ENCODE results near the gene NBPF11. TPM values are rescaled to one million over a fixed set of nuclear protein-coding genes. Genes with fewer than 3 reads are reported as not detected.
"Not testable (repeated sequence)": the region's sequence is repeated elsewhere in the genome, so short reads cannot be mapped to it uniquely, and the experiment has no call there.

The NBPF11 gene
- total RNA-seq (12.3 TPM), polyA plus RNA-seq (ENCODE audit: insufficient read depth, low read depth, low replicate concordance) (5.2 TPM)
- long read RNA-seq, donor 1 = 0 reads
- long read RNA-seq, donor 2 = 0 reads
- long read RNA-seq, donor 3 = 0 reads
- long read RNA-seq, donor 4 = 0 reads
- long read RNA-seq, donor 5 = 0 reads
- long read RNA-seq, donor 6 = 0 reads
- long read RNA-seq, donor 7, partial matches to known transcripts = 0 of 11 reads
- long read RNA-seq, donor 7, other reads (novel, unspliced or antisense) = 11 of 11 reads
- long read RNA-seq, donor 8 = 0 reads
- long read RNA-seq, donor 9 = 0 reads
- long read RNA-seq, donor 10 = 0 reads

GRCh38 chr1:148151911-148152656 is at the start of gene NBPF11:
Gene NBPF11, minus strand, starts transcription at chr1:148152281. Its CDS starts 25,278 bp downstream, at chr1:148127003.
- H3K9ac ChIP-seq (ENCODE audit: low read length in 3 of 3); H3K36me3 ChIP-seq (ENCODE audit: control insufficient read depth in 2 of 3, insufficient read depth in 3 of 3, low read length in 3 of 3); intact Hi-C loops (cut with DNase I); H3K9me3 ChIP-seq (ENCODE audit: control insufficient read depth in 2 of 3, insufficient read depth in 1 of 3, low read length in 3 of 3); H3K27me3 ChIP-seq (ENCODE audit: control insufficient read depth, insufficient read depth, low read length); FAIRE-seq; H3K4me1 ChIP-seq (ENCODE audit: control insufficient read depth in 2 of 3, insufficient read depth in 2 of 3, low read depth in 1 of 3, low read length in 3 of 3): not testable (repeated sequence)
- Histone ChIP-seq H3K4me3 (ENCODE audit: low read length in 3 of 3) (peak within 1 kb of the TSS; percentile 57 to 63 (median 59)), H3K27ac (ENCODE audit: low read depth in 2 of 2, low read length in 2 of 2) (peak within 1 kb of the TSS in 1 of 2 donors; percentile 43)
- peak; percentile 90 to 95 (median 93) for DNase-seq

- intact Hi-C loops (cut with DNase I); H3K4me3 ChIP-seq (ENCODE audit: low read length in 3 of 3); H3K36me3 ChIP-seq (ENCODE audit: control insufficient read depth in 2 of 3, insufficient read depth in 3 of 3, low read length in 3 of 3); H3K9me3 ChIP-seq (ENCODE audit: control insufficient read depth in 2 of 3, insufficient read depth in 1 of 3, low read length in 3 of 3); H3K9ac ChIP-seq (ENCODE audit: low read length in 3 of 3); H3K27ac ChIP-seq (ENCODE audit: low read depth in 2 of 2, low read length in 2 of 2); DNase-seq; H3K27me3 ChIP-seq (ENCODE audit: control insufficient read depth, insufficient read depth, low read length); FAIRE-seq; H3K4me1 ChIP-seq (ENCODE audit: control insufficient read depth in 2 of 3, insufficient read depth in 2 of 3, low read depth in 1 of 3, low read length in 3 of 3): not testable (repeated sequence)
Measured at GRCh38 chr1:148197396-148197795, 45.3 kb upstream of the NBPF11 start.

GRCh38 chr1:148196949-148197348 is 44.9 kb upstream of the NBPF11 start:
- intact Hi-C loops (cut with DNase I) = not testable (repeated sequence)

GRCh38 chr1:148195115-148195514 is 43.0 kb upstream of the NBPF11 start:
- FAIRE-seq; H3K9me3 ChIP-seq (ENCODE audit: control insufficient read depth in 2 of 3, insufficient read depth in 1 of 3, low read length in 3 of 3); DNase-seq; H3K36me3 ChIP-seq (ENCODE audit: control insufficient read depth in 2 of 3, insufficient read depth in 3 of 3, low read length in 3 of 3); H3K9ac ChIP-seq (ENCODE audit: low read length in 3 of 3); H3K27ac ChIP-seq (ENCODE audit: low read depth in 2 of 2, low read length in 2 of 2); H3K4me3 ChIP-seq (ENCODE audit: low read length in 3 of 3); H3K4me1 ChIP-seq (ENCODE audit: control insufficient read depth in 2 of 3, insufficient read depth in 2 of 3, low read depth in 1 of 3, low read length in 3 of 3); intact Hi-C loops (cut with DNase I); H3K27me3 ChIP-seq (ENCODE audit: control insufficient read depth, insufficient read depth, low read length): not testable (repeated sequence)

More at GRCh38 chr1:148196949-148197348, 44.9 kb upstream of the NBPF11 start:
- not testable (repeated sequence) for H3K27ac ChIP-seq (ENCODE audit: low read depth in 2 of 2, low read length in 2 of 2); H3K9ac ChIP-seq (ENCODE audit: low read length in 3 of 3); DNase-seq; H3K36me3 ChIP-seq (ENCODE audit: control insufficient read depth in 2 of 3, insufficient read depth in 3 of 3, low read length in 3 of 3); FAIRE-seq; H3K4me1 ChIP-seq (ENCODE audit: control insufficient read depth in 2 of 3, insufficient read depth in 2 of 3, low read depth in 1 of 3, low read length in 3 of 3); H3K4me3 ChIP-seq (ENCODE audit: low read length in 3 of 3); H3K27me3 ChIP-seq (ENCODE audit: control insufficient read depth, insufficient read depth, low read length); H3K9me3 ChIP-seq (ENCODE audit: control insufficient read depth in 2 of 3, insufficient read depth in 1 of 3, low read length in 3 of 3)

- H3K27me3 ChIP-seq (ENCODE audit: control insufficient read depth, insufficient read depth, low read length); DNase-seq; FAIRE-seq; H3K36me3 ChIP-seq (ENCODE audit: control insufficient read depth in 2 of 3, insufficient read depth in 3 of 3, low read length in 3 of 3); intact Hi-C loops (cut with DNase I); H3K9me3 ChIP-seq (ENCODE audit: control insufficient read depth in 2 of 3, insufficient read depth in 1 of 3, low read length in 3 of 3); H3K27ac ChIP-seq (ENCODE audit: low read depth in 2 of 2, low read length in 2 of 2); H3K9ac ChIP-seq (ENCODE audit: low read length in 3 of 3); H3K4me1 ChIP-seq (ENCODE audit: control insufficient read depth in 2 of 3, insufficient read depth in 2 of 3, low read depth in 1 of 3, low read length in 3 of 3); H3K4me3 ChIP-seq (ENCODE audit: low read length in 3 of 3): not testable (repeated sequence)
Measured at GRCh38 chr1:148188768-148189167, 36.7 kb upstream of the NBPF11 start.

GRCh38 chr1:148178682-148179081 is 26.6 kb upstream of the NBPF11 start:
- H3K36me3 ChIP-seq (ENCODE audit: control insufficient read depth in 2 of 3, insufficient read depth in 3 of 3, low read length in 3 of 3); FAIRE-seq; intact Hi-C loops (cut with DNase I); H3K27ac ChIP-seq (ENCODE audit: low read depth in 2 of 2, low read length in 2 of 2); H3K4me3 ChIP-seq (ENCODE audit: low read length in 3 of 3); H3K9me3 ChIP-seq (ENCODE audit: control insufficient read depth in 2 of 3, insufficient read depth in 1 of 3, low read length in 3 of 3); H3K4me1 ChIP-seq (ENCODE audit: control insufficient read depth in 2 of 3, insufficient read depth in 2 of 3, low read depth in 1 of 3, low read length in 3 of 3); H3K9ac ChIP-seq (ENCODE audit: low read length in 3 of 3); H3K27me3 ChIP-seq (ENCODE audit: control insufficient read depth, insufficient read depth, low read length); DNase-seq: not testable (repeated sequence)

GRCh38 chr1:148175414-148175813 is 23.3 kb upstream of the NBPF11 start:
- DNase-seq; intact Hi-C loops (cut with DNase I); H3K27me3 ChIP-seq (ENCODE audit: control insufficient read depth, insufficient read depth, low read length); H3K4me3 ChIP-seq (ENCODE audit: low read length in 3 of 3); H3K4me1 ChIP-seq (ENCODE audit: control insufficient read depth in 2 of 3, insufficient read depth in 2 of 3, low read depth in 1 of 3, low read length in 3 of 3); FAIRE-seq; H3K9me3 ChIP-seq (ENCODE audit: control insufficient read depth in 2 of 3, insufficient read depth in 1 of 3, low read length in 3 of 3); H3K27ac ChIP-seq (ENCODE audit: low read depth in 2 of 2, low read length in 2 of 2); H3K36me3 ChIP-seq (ENCODE audit: control insufficient read depth in 2 of 3, insufficient read depth in 3 of 3, low read length in 3 of 3); H3K9ac ChIP-seq (ENCODE audit: low read length in 3 of 3): not testable (repeated sequence)

- H3K4me1 ChIP-seq (ENCODE audit: control insufficient read depth in 2 of 3, insufficient read depth in 2 of 3, low read depth in 1 of 3, low read length in 3 of 3); H3K36me3 ChIP-seq (ENCODE audit: control insufficient read depth in 2 of 3, insufficient read depth in 3 of 3, low read length in 3 of 3); intact Hi-C loops (cut with DNase I); H3K27ac ChIP-seq (ENCODE audit: low read depth in 2 of 2, low read length in 2 of 2); H3K27me3 ChIP-seq (ENCODE audit: control insufficient read depth, insufficient read depth, low read length); FAIRE-seq; H3K9ac ChIP-seq (ENCODE audit: low read length in 3 of 3); H3K9me3 ChIP-seq (ENCODE audit: control insufficient read depth in 2 of 3, insufficient read depth in 1 of 3, low read length in 3 of 3); H3K4me3 ChIP-seq (ENCODE audit: low read length in 3 of 3); DNase-seq: not testable (repeated sequence)
Measured at GRCh38 chr1:148171995-148172394, 19.9 kb upstream of the NBPF11 start.
